NCI-H1436 treated with DMSO at 0.1 percent for 48 hours (cell line): ENCODE measurements around the gene FXYD5.

Source experiments
- DNase-seq: peaks from one replicate; lab custom pipeline; 2025; lab: John Stamatoyannopoulos, UW

FXYD5 gene

GRCh38 chr19:35214766-35215422 lies 60.4 kb downstream of the FXYD5 start:
- no peak for DNase-seq

DNA sequence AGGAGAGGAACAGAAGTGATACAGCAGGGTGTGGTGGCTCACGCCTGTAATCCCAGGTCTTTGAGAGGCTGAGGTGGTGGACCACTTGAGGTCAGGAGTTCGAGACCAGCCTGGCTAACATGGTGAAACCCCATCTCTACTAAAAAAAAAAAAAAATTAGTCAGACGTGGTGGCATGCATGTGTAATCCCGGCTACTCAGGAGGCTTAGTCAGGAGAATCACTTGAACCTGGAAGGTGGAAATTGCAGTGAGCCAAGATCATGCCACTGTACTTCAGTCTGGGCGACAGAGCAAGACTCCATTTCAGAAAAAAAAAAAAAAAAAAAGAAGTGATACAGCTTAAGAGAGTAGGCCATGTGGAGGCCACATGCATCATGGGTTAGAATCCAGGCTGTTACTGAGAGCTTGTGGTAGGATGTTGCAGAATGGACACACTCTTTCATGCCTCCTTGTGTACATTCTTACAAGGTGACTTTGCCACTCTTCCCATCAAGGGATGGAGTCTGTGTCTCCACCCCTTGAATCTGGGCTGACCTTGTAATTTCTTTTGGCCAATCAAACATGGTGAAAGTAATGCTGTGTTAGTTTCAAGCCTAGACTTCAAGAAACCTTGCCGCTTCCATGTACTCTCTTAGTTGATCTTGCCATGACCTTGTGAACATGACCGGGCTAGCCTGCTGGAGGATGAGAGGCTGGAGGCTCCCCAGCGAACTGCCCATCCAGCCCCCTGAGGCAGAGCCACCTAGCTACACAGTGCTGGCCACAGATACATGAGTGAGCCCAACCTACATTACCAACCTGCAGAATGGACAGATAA lies 61.7 kb downstream of the FXYD5 start:
- DNase-seq = no peak

DNA sequence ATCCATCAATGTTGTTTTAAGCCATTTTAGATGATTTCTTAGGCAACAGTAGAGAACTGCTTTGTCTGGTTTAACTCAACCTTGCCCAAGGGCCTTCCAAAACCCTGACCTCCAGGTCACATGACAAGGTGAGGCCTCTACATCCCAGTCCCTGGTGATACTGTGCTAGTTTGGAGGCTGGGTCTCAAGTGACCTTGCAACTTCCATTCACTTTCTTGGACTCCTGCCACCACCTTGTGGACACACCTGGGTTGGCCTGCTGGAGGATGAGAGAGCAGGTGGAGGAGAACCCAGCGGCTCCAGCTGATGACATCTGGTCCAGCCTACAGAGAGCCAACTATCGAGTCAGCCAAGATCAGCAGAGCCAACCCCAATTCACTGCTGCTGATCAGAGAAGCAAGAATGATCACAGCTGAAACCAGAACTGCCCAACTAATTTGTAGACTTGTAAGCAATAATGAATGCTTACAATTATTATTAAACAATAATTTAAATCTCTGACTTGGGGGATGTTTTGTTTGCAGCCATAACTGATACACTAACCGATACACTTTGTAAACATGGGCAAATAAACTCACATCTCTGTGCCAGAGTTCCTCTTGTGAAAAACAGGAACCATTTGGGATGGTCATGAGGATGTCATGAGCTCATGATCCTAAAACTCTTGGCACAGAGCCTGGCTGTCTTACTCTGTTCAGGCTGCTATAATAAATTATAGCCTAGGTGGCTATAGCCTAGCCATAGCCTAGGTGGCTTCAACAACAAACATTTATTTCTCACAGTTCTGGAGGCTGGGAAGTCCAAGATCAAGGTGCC lies 62.5 kb downstream of the FXYD5 start:
- no peak for DNase-seq

- DNase-seq = no peak
These were observed 63.1 kb downstream of the FXYD5 start for GRCh38 chr19:35217649-35217990.

- DNase-seq = no peak
These were observed 64.5 kb downstream of the FXYD5 start for GRCh38 chr19:35219008-35219407.
